Fibroblast of mammary gland (primary cell): Measurements from ENCODE around the gene PRG2.

ENCODE experiments used
- DNase-seq: peaks from one replicate; pipeline ENCODE4 v3.0.0-alpha.2; 2010; ENCODE audit warnings: low read depth
- H3K4me3 ChIP-seq: 2 replicates; pipeline ENCODE4 v1.5.1; 2011; ENCODE audit warnings: low read depth, mild to moderate bottlenecking, low read length, moderate library complexity; ENCODE audit not compliant: control insufficient read depth
- CTCF ChIP-seq: conservative IDR thresholded peaks from 2 replicates; pipeline ENCODE4 v1.5.1; 2011; ENCODE audit warnings: low read depth, low read length, inconsistent platforms; ENCODE audit not compliant: control insufficient read depth, insufficient read depth

Gene PRG2

GRCh38 chr11:57421066-57421465 lies 30.6 kb upstream of the PRG2 start:
- H3K4me3 ChIP-seq, result no peak overlapping the region
- DNase-seq, result no peak
- no peak for TF ChIP-seq CTCF

- no peak overlapping the region for H3K4me3 ChIP-seq
- no peak for TF ChIP-seq CTCF
- DNase-seq, result no peak
These were observed 28.7 kb upstream of the PRG2 start for GRCh38 chr11:57419146-57419545.

GRCh38 chr11:57418131-57418530 lies 27.7 kb upstream of the PRG2 start:
- TF ChIP-seq CTCF, result no peak
- no peak overlapping the region for H3K4me3 ChIP-seq

GRCh38 chr11:57417056-57417455 lies 26.6 kb upstream of the PRG2 start:
- no peak for TF ChIP-seq CTCF
- DNase-seq, result peak; percentile 70

More at GRCh38 chr11:57418131-57418530, 27.7 kb upstream of the PRG2 start:
- no peak for DNase-seq

GRCh38 chr11:57416436-57416835 lies 26.0 kb upstream of the PRG2 start:
- H3K4me3 ChIP-seq, result no peak overlapping the region
- no peak for TF ChIP-seq CTCF
- no peak for DNase-seq

More at GRCh38 chr11:57417056-57417455, 26.6 kb upstream of the PRG2 start:
- no peak overlapping the region for H3K4me3 ChIP-seq

- no peak overlapping the region for H3K4me3 ChIP-seq
- DNase-seq, result no peak
- TF ChIP-seq CTCF, result no peak
These were observed 24.3 kb upstream of the PRG2 start for GRCh38 chr11:57414612-57415212.

GRCh38 chr11:57413681-57414080 lies 23.2 kb upstream of the PRG2 start:
- DNase-seq, result no peak
- no peak for TF ChIP-seq CTCF
- H3K4me3 ChIP-seq, result no peak overlapping the region
